HEK293 (cell line): Measurements from ENCODE around the gene ARHGEF2.

ENCODE experiments used
- CTCF ChIP-seq: fragments of 450-650 bp; formaldehyde crosslinking; IDR thresholded peaks from 2 replicates; pipeline ENCODE4 v1.5.1; 2016; ENCODE audit warnings: missing biosample characterization, missing genetic modification characterization
- KLF1 ChIP-seq: fragments of 450-650 bp; formaldehyde crosslinking; IDR thresholded peaks from 2 replicates; pipeline ENCODE4 v1.5.1; 2016; ENCODE audit warnings: missing biosample characterization, missing genetic modification characterization
- ZBTB44 ChIP-seq: fragments of 450-650 bp; IDR thresholded peaks from 2 replicates; pipeline ENCODE4 v1.5.1; 2018; ENCODE audit warnings: missing biosample characterization, mild to moderate bottlenecking, missing genetic modification characterization
- ZNF114 ChIP-seq: fragments of 450-650 bp; formaldehyde crosslinking; IDR thresholded peaks from 2 replicates; pipeline ENCODE4 v1.5.0; 2017; ENCODE audit warnings: missing biosample characterization, missing genetic modification characterization
- ZNF148 ChIP-seq: fragments of 450-650 bp; formaldehyde crosslinking; IDR thresholded peaks from 2 replicates; pipeline ENCODE4 v1.5.0; 2017; ENCODE audit warnings: missing biosample characterization, missing genetic modification characterization, borderline replicate concordance
- ZNF24 ChIP-seq: fragments of 450-650 bp; formaldehyde crosslinking; IDR thresholded peaks from 2 replicates; pipeline ENCODE4 v1.5.1; 2016; ENCODE audit warnings: missing biosample characterization, missing genetic modification characterization
- ZNF544 ChIP-seq: fragments of 450-650 bp; formaldehyde crosslinking; IDR thresholded peaks from 2 replicates; pipeline ENCODE4 v1.5.0; 2017; ENCODE audit warnings: missing biosample characterization, missing genetic modification characterization
- ZNF549 ChIP-seq: fragments of 450-650 bp; IDR thresholded peaks from 2 replicates; pipeline ENCODE4 v1.5.1; 2018; ENCODE audit warnings: missing biosample characterization, missing genetic modification characterization, mild to moderate bottlenecking, inconsistent platforms, moderate library complexity
- ZNF654 ChIP-seq: fragments of 450-650 bp; formaldehyde crosslinking; IDR thresholded peaks from 2 replicates; pipeline ENCODE4 v1.5.1; 2016; ENCODE audit warnings: low read depth, missing biosample characterization, missing genetic modification characterization
- ZNF701 ChIP-seq: fragments of 450-650 bp; formaldehyde crosslinking; IDR thresholded peaks from 2 replicates; pipeline ENCODE4 v1.5.1; 2016; ENCODE audit warnings: missing biosample characterization, missing genetic modification characterization
- ZNF704 ChIP-seq: fragments of 450-650 bp; formaldehyde crosslinking; IDR thresholded peaks from 2 replicates; pipeline ENCODE4 v1.5.1; 2016; ENCODE audit warnings: missing biosample characterization, missing genetic modification characterization
- ZNF707 ChIP-seq: fragments of 450-650 bp; formaldehyde crosslinking; IDR thresholded peaks from 2 replicates; pipeline ENCODE4 v1.5.1; 2016; ENCODE audit warnings: missing biosample characterization, missing genetic modification characterization
- ZNF837 ChIP-seq: fragments of 450-650 bp; formaldehyde crosslinking; IDR thresholded peaks from 2 replicates; pipeline ENCODE4 v1.5.1; 2016; ENCODE audit warnings: missing biosample characterization, missing genetic modification characterization
- ZSCAN4 ChIP-seq: fragments of 450-650 bp; formaldehyde crosslinking; IDR thresholded peaks from 2 replicates; pipeline ENCODE4 v1.5.1; 2017; ENCODE audit warnings: missing biosample characterization, missing genetic modification characterization

- TF ChIP-seq ZNF837 (tag by site-specific recombination) (no peak), ZBTB44 (tag by site-specific recombination) (no peak), KLF1 (tag by site-specific recombination) (no peak), ZSCAN4 (tag by site-specific recombination) (no peak), ZNF654 (tag by site-specific recombination) (no peak), CTCF (tag by site-specific recombination) (no peak), ZNF148 (tag by site-specific recombination) (no peak), ZNF704 (tag by site-specific recombination) (no peak), ZNF701 (no peak), ZNF544 (tag by site-specific recombination) (no peak), ZNF707 (tag by site-specific recombination) (no peak), ZNF24 (tag by site-specific recombination) (no peak), ZNF114 (tag by site-specific recombination) (no peak), ZNF549 (no peak)
Observed at GRCh38 chr1:155971910-155972809, 6.2 kb downstream of the ARHGEF2 start.
